Ovary (tissue), 3 donors: ENCODE results near the gene MTUS2.

Source experiments
- CTCF ChIP-seq, 3 donors: fragments of 450-650 bp in 2 of 3; fragments of 200-600 bp in 1 of 3; IDR thresholded peaks; one replicate each; pipeline versions ENCODE4 v1.5.1 to v1.8.0; 2016 to 2022; ENCODE audit warnings: antibody characterized with exemption in 3 of 3, mild to moderate bottlenecking in 1 of 3
- EP300 ChIP-seq: sonication (generic); formaldehyde crosslinking; IDR thresholded peaks from one replicate; pipeline ENCODE4 v1.6.1; 2017; ENCODE audit warnings: antibody characterized with exemption
- POLR2A ChIP-seq: fragments of 450-650 bp; IDR thresholded peaks from one replicate; pipeline ENCODE4 v1.6.1; 2017; ENCODE audit warnings: antibody characterized with exemption, mild to moderate bottlenecking, moderate library complexity
- donor health status: DM: no; HTN: no; CAD: no.

GRCh38 chr13:29499506-29500165 lies 679.5 kb downstream of the MTUS2 start:
- no peak for TF ChIP-seq CTCF (IDR thresholded peaks at IDR 0.05)
- TF ChIP-seq POLR2A, result no peak
- TF ChIP-seq EP300, result no peak
